Right kidney (tissue), 1 donor: ENCODE data around the gene RPL10.
A peak's percentile ranks its signal among the peaks of the same experiment; 100 is the strongest.
"Not testable (repeated sequence)": the region's sequence is repeated elsewhere in the genome, so short reads cannot be mapped to it uniquely, and the experiment has no call there.

Experiments used
- DNase-seq: peaks from one replicate; pipeline ENCODE4 v3.0.0-alpha.2; 2016

RPL10 gene

GRCh38 chrX:154396973-154397887, 947 bp upstream of the RPL10 start:
- DNase-seq: peak; percentile 67

DNA sequence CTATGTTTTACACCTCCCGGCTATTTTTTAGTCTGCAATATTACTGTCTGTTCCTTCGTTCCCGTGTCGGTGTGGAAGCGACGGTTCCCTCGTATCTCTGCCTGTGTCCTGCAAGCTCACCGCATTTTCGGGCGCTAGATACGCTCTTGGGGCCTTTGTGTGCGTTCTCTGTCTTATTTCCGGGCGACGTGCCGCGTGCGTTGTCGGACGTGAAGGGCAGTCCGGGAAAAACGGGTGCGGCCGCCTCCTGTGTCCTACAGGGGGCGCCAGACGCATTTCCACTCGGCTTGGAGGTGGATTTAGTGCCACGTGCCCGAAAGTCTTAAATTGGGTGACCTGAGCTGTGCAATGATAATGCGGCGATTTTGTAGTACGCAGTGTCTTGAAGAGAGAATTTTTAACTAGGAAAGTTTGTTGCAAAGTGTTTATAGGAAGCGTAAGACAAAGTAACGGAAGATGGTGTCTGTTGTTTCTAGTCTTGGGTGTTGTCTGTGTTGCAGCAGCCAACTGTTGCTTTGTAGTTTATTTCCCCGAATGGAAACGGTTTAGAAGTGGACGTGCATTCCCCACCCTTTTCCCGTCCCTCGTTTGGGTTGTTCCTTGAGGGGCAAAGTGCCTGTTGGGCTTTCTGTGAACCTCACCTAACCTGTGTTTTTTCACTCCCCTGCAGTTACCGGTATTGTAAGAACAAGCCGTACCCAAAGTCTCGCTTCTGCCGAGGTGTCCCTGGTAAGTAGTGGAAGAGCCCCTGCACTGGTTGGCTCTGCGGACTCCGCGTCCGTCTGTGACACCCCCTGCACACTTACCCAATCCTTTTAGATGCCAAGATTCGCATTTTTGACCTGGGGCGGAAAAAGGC, 720 bp downstream of the RPL10 start:
- DNase-seq: peak; percentile 63

- DNase-seq: no peak
Observed at GRCh38 chrX:154399527-154400368, 1.6 kb downstream of the RPL10 start.

DNA sequence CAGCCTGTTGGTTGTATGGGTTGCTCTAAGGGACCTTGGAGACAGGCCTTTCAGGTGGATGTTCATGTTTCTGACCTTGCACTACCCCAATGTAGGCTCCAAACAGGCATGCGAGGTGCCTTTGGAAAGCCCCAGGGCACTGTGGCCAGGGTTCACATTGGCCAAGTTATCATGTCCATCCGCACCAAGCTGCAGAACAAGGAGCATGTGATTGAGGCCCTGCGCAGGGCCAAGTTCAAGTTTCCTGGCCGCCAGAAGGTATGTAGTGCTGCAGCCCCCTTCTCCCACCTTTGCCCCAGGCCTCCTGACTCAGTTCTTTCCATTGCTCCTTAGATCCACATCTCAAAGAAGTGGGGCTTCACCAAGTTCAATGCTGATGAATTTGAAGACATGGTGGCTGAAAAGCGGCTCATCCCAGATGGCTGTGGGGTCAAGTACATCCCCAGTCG, 2.2 kb downstream of the RPL10 start:
- DNase-seq: not testable (repeated sequence)

- no peak for DNase-seq
Observed at GRCh38 chrX:154401045-154401799, 3.0 kb downstream of the RPL10 start.

DNA sequence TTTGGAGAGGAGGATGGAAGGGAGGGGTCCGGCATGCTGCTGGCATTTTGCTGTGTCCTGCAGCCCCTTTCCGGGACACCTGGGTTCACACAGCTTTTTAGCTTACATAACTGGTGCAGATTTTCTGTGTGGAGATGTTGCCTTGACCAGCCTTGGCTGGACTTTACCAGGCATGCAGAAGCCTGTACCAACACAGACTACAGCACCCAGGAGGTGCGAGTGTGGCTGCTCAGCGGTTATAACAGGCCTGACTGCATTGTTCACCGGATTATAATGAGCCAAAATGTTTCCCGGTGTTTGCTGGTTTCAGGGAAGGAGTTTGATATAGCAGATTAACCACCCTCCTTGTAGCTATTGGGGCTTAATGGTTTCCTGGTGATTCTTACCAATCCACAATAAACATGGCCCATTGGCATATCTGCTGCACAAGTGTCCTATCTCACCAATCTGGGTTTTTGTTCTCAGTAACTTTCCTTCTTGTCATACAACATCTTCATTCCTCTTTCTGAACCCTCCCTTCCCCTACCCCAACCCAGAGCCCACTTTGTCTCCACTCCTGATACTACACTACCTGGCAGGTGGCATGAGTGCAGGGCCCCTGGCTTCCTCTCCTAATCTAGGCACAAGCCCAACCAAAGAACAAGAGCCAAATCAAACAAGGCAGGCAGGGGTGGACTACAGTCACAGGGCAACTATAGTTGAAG, 3.9 kb downstream of the RPL10 start:
- DNase-seq: no peak

DNA sequence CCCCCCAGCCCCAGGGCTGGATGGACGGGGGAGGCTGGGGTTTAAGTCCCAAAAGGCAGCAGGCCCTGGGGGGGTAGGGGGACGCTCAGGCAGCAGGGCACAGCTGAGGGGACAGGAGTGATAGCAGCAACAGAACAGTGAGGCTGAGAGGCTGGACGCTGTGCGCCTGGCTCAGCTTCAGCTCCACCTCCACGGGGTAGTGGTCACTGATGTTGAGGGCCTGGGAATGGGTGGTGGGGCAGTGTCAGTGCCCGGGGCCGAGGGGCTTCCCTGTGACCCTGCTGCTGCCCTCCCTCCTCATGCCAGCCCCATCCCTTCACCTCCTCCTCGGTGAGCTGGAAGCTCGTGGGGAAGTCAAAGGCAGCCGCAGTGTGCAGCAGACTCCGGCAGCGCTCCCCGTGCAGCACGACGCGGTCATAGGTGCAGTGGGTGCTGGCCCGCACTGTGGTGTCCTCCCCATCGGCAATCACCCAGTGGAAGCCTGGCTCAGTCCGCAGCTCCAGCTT, 4.5 kb downstream of the RPL10 start:
- no peak for DNase-seq

- no peak for DNase-seq
Observed at GRCh38 chrX:154403192-154403591, 5.0 kb downstream of the RPL10 start.

DNA sequence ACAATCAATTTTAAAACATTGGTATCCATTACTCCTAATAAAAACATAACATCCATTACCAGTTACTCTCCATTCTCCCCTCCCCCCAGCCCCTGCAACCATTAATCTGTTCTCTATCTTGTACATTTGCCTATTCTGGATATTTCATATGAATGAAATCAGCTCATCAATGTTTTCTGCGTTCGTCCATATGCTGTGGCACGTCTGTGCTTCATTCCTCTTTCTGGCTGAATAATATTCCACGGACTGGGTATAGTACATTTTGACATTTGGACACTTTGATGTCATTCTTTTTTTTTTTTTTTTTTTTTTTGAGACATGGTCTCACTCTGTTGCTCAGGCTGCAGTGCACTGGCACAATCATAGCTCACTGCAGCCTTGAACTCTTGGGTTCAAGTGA, 5.7 kb downstream of the RPL10 start:
- no peak for DNase-seq

DNA sequence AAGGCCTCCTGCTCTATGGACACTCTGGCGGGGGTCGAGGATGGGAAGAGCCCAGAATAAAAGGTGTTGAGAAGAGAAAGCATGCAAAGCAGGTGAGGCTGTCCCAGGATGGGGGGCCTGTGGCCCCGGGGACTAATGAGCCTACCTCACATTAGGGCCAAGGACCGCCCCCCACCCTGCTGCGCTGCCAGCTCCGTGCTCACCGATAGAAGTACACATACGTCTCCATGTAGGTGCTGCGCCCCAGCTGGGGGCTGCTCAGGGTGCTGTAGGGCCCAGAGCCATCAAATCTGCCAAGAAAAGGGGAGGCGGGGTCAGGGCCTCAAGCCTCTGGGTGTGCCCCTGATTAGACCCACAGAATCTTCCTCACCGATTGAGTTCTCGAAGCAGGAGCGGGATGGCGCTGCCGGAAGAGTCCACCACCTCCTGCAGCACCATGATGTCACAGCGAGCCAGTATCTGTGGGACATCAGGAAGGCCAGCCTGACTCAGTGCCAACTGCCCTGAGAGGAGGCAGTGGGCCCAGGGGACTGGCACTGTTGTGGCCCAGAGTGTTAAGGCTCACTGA, 6.5 kb downstream of the RPL10 start:
- DNase-seq: no peak

GRCh38 chrX:154408659-154409221, 10.6 kb downstream of the RPL10 start:
- no peak for DNase-seq

- peak; percentile 34 for DNase-seq
Observed at GRCh38 chrX:154409222-154409871, 11.2 kb downstream of the RPL10 start, which contains the start of gene DNASE1L1. Gene DNASE1L1 (minus strand): TSS chrX:154409254. CDS start chrX:154405568, 3,686 bp downstream.

- no peak for DNase-seq
Observed at GRCh38 chrX:154411981-154412340, 13.8 kb downstream of the RPL10 start.

DNA sequence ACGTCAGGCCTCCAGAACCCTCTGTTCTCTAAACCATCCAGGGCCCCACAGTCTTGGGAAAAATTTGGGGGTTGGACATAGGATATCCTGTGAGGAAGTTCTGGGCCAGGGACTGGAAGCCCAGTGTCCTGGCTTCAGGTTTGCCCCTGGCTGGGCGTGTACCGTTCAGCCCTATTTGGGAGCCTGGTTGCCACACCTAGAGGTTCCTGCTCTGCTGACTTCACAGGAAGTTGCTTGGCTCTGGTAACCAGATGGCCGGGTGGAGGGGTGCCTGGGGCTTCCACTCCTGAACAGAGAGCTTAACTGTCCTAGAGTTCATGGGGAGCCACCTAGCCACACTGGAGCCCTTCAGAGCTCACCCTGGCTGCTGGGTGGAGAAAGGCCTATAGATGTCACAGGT, 14.3 kb downstream of the RPL10 start:
- no peak for DNase-seq

GRCh38 chrX:154413142-154413541, 15.0 kb downstream of the RPL10 start:
- DNase-seq: no peak

GRCh38 chrX:154417157-154417556, 19.0 kb downstream of the RPL10 start:
- DNase-seq: no peak

- DNase-seq: no peak
Observed at GRCh38 chrX:154419189-154419588, 21.0 kb downstream of the RPL10 start.

DNA sequence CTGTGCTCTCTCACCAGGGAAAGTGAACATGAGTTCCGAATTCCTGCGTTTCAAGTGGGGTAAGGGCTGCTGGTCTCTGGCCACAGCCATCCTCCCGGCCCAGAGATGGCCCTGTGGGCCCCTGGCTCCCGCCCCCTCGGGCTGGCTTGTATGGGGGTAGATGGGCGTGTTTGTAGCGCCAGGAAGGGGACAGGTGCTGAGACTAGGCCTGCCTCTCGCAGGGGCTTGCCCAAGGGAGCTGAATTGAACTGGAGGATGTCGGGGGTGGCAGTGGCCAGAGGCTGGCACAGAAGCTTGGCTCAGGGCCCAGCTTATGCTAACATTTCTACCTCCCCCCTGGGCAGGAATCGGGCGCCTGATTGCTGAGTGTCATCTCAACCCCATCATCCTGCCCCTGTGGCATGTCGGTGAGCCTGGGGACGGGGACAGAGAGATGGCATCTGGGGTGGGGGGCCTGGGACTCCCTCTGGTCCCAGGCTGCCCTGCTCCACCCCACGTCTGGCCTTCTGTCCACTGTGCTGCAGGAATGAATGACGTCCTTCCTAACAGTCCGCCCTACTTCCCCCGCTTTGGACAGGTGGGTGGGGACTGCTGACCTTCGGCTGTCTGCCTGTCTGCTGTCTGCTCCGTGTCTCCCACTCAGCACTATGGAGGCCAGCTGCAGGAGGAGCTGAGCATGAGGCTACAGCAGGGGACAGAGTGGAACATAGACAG, 21.7 kb downstream of the RPL10 start:
- DNase-seq: no peak

DNA sequence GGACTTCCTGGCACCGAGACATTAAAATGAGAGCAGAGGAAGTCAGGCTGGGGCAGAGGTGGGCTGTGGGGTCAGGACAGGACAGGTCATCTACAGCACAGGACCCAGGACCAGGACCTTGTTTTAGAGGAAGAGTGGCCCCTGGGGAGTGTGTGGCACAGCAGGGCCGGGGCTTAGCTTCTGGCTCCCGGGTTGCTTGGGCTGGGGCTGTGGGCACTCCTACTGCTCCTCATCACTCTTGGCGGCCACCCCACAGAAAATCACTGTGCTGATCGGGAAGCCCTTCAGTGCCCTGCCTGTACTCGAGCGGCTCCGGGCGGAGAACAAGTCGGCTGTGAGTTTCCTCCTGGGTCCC, 22.2 kb downstream of the RPL10 start:
- no peak for DNase-seq
